COLO668 (cell line): ENCODE results near the gene KIF5A.
A peak's percentile ranks its signal among the peaks of the same experiment; 100 is the strongest.
"Not testable (repeated sequence)": the region's sequence is repeated elsewhere in the genome, so short reads cannot be mapped to it uniquely, and the experiment has no call there.

Experiments
- DNase-seq: peaks from one replicate; lab custom pipeline; 2025; ENCODE audit not compliant: unreplicated experiment; lab: John Stamatoyannopoulos, UW

The KIF5A gene

DNA sequence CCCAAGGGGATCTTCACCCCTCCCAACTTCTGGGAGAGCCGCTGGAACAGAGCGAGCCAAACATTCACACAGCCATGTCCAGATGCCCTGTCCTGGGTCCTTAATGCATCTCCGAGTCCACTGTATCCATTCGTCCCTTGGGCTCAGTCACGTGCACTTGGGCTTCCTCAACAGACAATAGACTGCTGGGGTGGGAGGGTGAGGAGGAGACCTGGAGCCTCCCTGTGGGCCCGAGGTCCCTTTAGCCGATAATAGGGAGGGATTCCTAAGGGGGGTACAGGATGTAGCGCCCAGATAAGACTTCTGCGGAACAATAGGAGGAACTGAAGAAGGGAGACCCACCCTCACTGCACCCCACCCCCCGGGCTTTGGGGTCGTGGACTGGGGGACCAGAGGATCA, 68.1 kb downstream of the KIF5A start:
- DNase-seq, result no peak

DNA sequence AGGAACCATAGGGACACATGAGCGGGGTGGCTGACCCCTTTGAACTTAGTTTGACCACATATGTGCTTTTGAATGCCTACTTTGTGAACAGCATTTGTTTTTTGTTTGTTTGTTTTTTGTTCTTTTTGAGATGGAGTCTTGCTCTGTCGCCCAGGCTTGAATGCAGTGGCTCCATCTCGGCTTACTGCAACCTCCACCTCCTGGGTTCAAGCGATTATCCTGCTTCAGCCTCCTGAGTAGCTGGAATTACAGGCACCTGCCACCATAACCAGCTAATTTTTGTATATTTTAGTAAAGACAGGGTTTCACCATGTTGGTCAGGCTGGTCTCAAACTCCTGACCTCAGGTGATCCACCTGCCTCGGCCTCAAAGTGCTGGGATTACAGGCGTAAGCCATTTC, 68.6 kb downstream of the KIF5A start:
- not testable (repeated sequence) for DNase-seq

- DNase-seq, result no peak
Measured at GRCh38 chr12:57618966-57619433, 69.2 kb downstream of the KIF5A start.

DNA sequence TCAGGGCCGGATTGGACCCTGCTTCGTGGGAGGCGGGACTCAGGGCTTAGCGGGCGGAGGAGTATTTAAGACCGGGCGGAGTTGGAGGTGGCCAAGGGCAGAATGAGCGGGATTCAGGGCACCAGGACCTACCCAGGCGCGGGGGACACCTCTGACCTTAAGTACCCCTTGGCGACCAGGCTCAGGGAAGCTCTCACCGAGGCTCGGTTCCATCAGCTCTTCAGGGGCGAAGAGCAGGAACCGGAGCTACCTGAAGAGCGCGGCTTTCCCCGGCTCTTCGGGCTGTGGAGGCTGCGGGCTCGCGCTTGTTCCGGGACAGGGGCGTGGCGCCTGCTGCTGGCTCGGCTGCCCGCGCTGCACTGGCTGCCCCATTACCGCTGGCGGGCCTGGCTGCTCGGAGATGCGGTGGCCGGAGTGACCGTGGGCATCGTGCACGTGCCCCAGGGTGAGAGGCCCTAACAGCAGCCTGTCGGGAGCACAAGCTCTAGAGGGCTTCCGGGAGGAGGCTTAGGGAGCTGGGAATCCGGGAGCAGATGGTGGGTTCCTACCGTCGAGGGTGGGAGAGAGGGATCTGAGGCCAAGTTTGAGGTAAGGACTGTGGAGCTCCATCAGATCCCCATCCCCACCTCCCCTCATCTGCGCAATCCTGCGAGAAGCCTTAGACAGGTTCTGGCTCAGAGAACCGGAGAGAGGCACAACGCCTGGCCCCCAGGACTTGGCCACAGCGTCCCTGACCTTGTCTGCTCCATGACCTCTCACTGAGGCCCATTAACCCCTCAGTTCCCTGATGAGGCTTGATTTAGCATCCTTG, 69.8 kb downstream of the KIF5A start:
- peak; percentile 5 for DNase-seq

DNA sequence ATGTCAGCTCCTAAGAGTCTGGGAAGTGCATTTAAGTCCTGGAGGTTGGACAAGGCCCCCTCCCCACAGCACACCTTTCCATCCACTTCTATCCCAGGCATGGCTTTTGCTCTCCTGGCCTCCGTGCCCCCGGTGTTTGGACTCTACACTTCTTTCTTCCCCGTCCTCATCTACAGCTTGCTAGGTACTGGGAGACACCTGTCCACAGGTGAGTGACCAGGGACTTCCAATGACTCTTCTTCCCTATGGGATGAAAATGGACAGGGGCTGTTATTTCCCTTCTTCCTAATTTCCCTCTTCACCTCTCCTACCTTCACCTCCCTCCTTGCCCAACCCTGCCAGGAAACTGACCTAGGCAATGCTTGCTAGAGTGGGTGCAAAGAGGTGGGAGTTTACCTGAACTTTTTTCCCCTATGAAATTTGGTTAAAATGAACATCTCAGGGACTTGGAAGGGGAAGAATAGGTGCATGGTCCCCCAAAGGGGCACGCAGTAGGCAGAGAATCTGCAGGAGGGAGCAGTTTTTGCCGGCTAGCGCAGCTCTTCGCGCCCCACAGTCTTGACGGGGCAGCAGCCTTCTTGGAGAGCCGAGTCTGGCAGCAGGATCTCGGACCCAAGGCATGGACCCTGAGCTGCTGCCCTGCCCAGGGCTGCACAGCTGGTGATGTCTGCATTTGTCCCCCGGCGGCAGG, 70.5 kb downstream of the KIF5A start:
- no peak for DNase-seq

DNA sequence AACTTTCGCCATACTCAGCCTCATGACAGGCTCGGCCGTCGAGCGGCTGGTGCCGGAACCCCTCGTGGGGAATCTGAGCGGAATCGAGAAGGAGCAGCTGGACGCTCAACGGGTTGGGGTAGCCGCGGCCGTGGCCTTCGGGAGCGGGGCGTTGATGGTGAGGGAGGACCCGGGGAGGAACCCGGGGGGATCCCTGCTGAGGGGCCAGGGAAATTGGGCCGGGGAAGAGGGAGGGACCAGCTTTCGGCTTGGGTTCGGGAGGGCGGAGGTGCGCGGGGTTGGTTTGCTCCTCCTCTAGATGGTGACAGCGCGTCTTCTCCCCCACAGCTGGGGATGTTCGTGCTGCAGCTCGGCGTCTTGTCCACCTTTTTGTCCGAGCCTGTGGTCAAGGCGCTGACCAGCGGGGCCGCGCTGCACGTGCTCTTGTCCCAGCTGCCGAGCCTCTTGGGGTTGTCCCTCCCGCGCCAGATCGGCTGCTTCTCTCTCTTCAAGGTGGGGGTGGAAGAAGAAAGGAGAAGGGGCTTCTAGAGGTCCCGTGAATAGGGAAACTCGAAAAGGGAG, 71.2 kb downstream of the KIF5A start:
- DNase-seq, result no peak

DNA sequence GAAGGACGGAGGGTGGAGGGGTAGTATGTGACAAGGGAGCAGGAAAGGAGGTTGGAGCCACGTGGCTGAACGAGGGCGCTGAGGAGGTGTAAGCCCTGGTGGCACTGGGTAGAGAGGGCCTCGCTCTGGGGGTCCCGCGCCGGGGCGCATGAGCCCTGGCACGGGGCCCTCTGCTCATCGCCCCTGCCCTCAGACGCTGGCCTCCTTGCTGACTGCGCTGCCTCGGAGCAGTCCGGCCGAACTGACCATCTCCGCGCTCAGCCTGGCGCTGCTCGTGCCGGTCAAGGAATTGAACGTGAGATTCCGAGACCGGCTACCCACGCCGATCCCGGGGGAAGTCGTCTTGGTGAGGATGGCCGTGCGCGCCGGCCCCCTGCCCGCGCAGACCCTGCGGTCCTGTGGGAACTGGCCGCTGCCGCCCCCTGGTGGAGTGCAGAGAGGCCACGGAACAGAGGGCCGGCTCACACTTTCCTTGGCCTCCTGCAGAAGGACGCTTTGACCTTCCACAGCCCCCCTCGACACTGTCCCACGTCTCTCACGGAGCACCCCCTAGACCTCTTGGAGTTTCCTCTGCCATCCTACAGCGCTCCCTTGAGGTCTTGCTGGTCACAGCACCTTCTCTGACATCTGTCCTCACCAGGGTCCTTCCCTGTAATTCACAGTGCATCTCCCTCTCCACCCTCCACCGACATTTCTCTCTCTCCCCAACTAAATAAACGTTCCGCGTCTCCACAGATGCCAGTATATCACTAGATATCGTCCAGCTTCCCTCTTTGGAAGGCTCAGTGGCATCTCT, 71.9 kb downstream of the KIF5A start:
- DNase-seq, result peak; percentile 40

GRCh38 chr12:57622293-57623245, 72.7 kb downstream of the KIF5A start:
- no peak for DNase-seq

DNA sequence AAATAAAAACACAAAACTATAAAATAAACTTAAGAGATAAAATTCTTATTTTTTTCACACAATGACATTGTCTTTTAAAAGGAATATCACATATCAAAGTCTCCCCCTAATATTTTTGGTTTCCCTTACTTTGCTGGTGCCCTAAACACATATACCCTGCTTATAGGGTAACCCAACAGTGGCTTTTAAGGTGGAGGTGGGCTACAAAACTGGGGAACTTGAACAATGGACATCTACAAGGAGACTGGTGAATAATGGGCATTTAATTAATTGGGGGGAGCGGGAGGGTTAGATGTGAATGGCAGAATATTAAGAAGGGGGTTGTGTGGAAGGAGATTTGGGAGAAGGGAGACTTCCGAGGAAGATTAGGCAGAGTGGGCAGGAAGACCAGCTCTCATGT, 73.5 kb downstream of the KIF5A start:
- DNase-seq, result no peak

DNA sequence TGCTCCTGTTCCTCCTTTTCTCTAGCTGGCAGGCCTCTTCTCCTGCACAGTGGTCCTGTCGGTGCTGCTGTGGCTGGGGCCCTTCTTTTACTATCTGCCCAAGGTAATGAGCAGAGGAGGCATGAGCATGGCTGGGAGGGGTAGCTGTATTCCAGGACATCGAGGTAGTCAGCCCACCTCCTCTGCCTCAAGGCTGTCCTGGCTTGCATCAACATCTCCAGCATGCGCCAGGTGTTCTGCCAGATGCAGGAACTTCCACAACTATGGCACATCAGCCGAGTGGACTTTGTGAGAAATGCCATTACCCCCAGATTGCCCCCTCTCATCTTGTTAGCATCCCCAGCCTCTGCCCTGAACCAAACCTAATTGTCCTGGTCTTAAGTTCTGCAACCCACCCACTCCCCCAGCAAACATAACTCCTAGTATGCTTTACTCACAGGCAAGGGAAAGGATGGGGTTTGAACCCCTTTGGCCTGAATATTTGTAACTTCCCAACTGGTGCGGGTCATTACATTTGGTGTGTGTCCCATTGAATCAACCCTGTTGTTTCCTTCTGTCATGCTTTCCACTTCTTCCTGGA, 74.1 kb downstream of the KIF5A start:
- DNase-seq, result no peak

- no peak for DNase-seq
Measured at GRCh38 chr12:57624441-57625220, 74.8 kb downstream of the KIF5A start.

DNA sequence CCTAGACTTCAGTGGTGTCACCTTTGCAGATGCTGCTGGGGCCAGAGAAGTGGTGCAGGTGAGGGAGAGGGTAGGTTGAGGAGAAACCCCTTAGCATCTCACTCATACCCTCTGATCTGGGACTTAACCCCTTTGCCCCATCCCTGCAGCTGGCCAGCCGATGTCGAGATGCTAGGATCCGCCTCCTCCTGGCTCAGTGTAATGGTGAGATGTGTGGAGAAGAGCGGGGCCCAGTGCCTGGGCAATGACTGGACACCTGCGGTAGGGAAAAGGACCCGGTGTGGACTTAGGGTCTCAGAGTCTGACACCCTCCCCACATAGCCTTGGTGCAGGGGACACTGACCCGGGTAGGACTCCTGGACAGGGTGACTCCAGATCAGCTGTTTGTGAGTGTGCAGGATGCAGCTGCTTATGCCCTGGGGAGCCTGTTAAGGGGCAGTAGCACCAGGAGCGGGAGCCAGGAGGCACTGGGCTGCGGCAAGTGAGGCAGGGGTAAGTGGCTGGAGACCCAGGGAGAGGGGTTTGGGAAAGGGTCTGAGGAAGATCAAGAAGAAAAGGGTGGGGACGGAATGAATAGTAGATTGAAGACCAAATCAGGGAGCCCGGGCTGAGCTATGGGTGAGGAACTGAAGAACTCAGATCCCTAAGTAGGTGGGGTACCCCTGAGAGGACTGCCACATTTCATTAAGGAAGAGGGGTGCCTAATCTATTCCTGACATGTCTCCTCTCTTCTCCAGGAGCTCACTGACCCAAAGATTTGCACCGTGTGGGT, 75.6 kb downstream of the KIF5A start:
- DNase-seq, result no peak

DNA sequence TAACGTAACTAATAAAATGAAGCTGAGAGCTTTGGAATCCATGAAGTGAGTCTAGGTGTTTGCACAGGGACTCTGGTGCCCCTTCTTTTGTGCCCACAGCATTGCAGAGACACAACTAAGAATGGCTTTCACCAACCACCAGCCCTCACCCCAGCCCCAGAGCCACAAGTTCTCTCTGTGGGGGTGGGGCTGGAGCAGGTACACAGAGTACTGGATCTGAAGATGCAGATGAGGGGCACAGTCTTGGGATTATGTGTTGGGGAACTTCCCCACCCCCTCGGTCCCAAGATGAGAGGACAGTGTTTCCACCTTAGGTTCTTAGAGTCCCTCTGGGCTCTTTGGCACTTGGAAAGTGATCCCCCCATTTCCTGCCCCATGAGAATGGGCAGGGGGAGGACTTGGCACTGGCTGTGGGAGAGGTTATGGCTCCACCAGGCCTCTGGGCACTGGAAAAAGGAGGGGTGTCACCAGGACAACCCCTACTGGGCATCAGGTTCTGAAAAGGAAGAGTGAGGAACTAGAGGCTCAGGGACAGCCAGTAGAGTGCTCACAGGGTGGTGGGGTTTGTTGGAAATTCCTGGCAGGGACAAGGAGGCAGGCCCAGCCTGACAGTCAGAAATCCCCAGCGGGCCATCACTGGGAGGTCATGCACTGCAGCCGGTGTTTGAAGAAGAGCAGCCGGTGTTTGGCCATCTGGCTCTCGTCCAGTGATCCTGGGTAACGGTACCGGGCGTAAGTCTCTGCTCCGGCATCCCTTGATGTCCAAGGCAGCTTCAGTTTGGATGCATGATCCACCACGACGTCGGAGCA, 76.5 kb downstream of the KIF5A start:
- DNase-seq, result no peak

DNA sequence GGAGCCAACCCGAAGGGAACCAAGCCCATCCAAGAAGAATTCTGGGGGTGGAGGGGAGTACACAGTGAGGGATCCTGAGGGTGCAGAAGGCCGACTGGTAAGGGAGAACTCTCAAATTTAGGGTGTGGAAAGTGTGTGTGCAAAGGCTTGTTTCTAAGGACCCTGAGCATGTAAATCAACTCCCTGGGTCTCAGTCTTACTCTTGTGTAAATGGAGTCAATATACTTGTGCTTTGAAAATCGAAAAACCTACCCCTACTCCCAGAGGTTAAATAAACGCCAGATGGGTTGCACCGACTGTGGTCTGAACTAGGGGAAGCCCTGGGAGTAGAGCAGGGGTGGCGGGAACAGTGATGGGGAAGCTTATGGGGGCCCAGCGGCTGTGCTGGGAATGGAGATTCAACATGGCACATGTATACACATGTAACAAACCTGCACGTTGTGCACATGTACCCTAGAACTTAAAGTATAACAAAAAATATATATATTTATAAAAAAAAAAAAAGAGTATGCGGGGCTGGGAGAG, 77.1 kb downstream of the KIF5A start:
- no peak for DNase-seq

DNA sequence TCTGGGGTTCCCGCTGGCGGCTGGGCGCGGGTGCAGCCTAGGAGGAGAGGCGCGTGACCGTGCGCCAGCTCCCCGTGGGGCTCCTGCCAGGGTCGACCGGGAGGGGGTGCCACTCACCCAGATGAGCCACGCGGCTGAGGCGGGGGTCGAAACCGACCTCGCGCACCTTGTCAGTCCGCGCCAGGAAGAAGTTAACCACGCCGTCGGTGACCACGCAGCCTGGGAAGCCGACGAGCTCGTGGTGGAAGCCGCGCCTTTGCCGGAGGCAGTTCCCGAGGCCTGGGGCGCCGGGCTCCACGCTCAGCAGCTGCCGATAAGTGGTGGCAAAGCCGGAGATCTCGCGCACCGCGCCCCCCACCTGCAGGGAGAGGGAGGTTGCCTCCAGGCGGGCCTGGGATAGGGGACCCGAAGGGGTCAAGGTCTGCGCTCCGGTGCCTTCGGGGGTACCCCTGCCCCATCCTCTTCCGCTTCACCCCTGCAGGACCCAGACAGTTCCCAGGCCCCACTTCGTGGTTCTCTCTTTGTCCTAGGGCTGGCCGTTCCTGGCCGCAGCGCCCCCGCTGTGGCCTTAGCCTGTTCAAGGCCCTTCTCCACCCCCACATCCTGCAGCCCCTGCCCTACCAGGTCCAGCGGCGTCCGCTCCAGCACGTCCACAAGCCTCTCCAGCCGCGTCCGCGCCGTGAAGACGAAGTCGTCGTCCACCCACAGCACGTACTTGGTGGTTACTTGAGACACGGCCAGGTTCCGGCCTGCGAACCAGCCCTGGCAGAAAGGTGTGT, 77.8 kb downstream of the KIF5A start:
- DNase-seq, result peak; percentile 15
